C1 segment of cervical spinal cord (tissue), 14 donors: ENCODE data around the gene KIN.
"Not testable (repeated sequence)": the region's sequence is repeated elsewhere in the genome, so short reads cannot be mapped to it uniquely, and the experiment has no call there.

Source experiments
- DNase-seq, 14 donors: peaks; one replicate each; lab custom pipeline; 2025; lab: John Stamatoyannopoulos, UW

Gene KIN

DNA sequence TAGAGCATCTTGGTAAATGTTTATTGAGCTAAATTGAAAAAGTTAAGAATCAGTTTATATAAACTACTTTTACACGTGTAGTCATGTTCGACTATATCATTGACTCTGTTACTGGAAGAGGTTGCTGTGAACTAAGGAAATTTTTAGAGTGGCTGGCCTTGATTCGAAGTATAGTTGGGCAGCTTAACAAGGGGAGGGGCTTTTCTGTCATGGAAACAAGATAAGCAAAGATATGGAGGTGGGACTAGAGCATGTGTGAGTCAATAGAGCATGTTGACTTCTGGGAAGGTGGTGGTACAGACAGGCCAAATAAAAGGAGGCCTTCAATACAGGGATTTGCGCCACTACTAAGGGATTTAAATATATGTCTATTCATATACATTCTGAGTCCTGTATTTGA is 7.8 kb upstream of the KIN start:
- no peak for DNase-seq

- no peak for DNase-seq
These were observed 6.6 kb upstream of the KIN start for GRCh38 chr10:7794251-7795026.

GRCh38 chr10:7792541-7792940 is 4.7 kb upstream of the KIN start:
- DNase-seq = no peak

GRCh38 chr10:7789390-7789789 is 1.6 kb upstream of the KIN start:
- no peak for DNase-seq

DNA sequence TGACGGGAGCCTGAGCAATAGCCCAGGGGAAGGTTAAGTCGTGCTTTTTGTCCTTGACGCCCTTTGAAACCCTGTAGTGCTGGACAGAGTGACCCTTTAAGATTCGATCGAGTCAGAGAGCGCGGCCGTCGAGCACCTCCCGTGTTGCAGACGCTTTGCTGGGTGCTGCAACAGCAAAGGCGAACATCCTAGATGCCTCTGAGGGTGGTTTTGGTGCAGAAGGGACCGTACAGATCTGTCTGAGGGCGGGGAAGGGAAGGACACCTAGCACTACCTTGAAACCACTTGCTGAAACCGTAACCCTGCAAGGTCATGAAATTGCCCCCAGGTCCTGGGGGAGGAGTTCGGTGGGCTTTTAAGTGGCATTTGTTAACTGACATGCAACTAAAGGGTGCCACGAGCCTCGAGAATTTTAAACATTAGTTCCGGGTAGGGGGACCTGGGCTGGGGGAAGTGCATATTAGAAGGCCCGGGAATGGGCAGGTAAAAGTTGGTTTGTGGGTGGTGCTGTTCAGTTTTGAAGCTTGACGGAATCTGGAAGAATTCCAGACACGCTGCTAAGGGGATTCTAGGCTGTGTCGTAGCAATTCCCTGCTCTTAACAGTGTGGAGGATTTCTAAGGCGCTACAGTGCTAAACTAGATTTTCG is 970 bp upstream of the KIN start:
- DNase-seq = peak in 1 of 14 donors; percentile 62

DNA sequence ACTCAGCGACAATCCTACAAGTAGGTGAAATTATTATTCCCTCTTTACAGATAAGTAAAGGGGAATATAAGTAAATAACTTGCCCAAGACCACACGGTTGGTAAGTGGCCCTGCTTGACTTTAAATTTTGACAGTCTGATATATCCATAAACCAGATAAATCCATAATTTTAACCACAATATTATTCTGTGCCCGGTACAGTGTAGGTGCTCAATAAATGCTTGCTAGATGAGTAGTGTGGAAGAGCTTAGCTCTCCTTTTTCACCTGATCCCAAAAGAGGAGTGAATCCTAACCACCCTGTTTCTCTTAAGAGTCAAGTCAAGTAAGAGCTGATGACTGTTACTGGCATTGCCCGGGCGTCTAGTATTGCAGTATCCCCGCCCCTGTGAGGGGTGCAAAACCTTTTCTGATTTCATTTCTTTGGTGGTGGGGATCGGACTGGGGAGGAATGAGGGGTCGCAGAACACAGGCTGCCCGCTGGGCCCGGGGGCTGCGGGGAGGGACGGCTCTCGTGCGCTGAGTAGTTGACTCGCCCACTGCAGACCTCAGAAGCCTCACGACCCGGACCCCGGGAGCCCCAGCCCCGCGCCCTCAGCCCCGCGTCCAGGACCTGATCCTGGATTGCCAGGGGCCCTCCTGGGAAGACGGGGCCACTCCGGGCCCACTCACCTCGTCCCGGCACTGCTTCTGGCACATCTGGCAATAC is 490 bp downstream of the KIN start:
- no peak for DNase-seq

DNA sequence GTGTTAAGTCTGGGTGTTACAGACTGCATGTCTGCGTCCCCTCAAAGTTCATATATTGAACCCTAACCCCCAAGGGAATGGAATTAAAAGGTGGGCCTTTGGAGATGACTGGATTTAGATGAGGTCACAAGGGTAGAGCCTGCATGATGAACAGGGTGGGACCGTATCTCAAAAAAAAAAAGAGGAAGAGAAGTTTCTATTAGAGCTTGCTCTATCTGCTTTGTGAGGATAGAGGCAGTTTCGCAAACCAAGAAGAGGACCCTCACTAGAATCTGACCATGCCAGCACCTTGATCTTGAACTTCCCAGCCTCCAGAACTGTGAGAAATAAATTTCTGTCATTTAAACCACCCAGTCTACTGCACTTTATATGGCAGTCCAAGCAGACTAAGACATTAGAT is 1.4 kb downstream of the KIN start:
- DNase-seq = no peak

DNA sequence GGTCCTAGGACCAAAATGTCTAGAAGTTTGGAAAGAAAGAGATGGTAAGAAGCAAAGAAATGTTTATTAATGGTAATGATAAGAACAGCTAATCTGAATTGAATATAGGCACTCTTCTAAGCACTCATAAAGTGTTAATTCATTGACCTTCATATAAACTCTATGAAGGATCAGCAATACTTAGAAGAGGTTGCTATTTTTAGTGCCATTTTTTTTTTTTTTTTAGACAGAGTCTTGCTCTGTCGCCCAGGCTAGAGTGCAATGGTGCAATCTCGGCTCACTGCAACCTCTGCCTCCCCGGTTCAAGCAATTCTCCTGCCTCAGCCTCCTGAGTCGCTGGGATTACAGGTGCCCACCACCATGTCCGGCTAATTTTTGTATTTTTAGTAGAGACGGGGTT is 5.6 kb downstream of the KIN start:
- DNase-seq = not testable (repeated sequence)

- no peak for DNase-seq
These were observed 11.0 kb downstream of the KIN start for GRCh38 chr10:7776777-7777176.

DNA sequence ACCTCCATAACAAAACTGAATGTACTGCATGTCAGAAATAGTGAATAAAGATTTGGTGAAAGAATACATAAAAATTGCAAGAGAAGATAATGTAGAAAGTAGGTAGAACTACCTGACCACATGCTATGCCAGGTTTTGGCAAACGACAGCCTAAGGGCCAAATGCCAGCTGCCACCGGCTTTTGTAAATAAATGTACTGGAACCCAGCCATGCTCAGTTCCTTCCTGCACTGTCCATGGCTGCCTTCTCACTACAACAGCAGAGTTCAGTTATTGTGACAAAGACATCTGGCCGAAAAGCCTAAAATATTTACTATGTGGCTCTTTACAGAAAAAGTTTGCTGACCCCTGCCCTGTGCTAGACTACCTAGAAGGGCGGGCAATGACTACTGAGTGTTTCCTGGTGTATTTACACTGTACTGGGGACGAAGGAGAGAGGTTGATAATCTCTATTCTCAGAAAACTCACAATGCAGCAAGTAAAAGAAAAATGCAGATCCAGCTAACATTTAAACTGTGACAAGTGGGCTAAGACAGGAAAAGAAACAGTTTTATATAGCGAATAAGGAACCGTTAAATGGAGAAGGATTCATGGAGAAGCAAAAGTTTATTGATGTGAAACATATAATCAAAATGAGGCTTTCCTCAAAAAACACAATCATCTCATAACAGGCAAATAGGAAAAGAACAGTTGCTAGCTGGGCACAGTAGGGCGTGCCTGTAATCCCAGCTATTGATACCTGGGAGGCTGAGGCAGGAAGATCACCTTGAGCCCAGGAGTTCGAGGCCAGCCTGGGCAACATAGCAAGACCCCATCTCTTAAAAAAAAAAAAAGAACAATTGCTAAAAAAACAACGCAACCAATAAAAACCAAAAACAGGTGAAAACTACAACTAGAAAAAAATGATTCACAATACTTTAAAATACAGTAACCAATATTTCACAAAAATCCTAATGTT is 13.7 kb downstream of the KIN start:
- DNase-seq = peak in 2 of 14 donors; percentile 15 to 81

GRCh38 chr10:7768417-7768816 is 19.4 kb downstream of the KIN start:
- DNase-seq = no peak

DNA sequence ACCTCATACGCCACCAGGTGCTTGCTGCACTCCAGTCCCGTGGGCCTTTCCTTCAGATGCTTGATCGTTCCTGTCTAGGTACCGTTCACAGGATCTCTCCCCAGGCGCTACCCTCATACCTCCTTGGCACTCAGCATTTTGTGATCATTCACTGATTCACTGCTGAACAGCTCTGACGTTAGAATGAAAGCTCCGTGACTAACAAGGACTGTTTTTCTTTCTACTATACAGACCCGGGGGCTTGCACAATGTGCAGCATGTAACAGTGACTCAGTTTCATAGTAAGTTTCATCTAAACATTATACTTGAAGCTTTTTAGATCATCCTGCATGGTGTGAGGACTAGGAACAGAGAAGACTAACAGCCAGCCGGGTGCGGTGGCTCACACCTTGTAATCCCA is 20.6 kb downstream of the KIN start:
- DNase-seq = no peak

DNA sequence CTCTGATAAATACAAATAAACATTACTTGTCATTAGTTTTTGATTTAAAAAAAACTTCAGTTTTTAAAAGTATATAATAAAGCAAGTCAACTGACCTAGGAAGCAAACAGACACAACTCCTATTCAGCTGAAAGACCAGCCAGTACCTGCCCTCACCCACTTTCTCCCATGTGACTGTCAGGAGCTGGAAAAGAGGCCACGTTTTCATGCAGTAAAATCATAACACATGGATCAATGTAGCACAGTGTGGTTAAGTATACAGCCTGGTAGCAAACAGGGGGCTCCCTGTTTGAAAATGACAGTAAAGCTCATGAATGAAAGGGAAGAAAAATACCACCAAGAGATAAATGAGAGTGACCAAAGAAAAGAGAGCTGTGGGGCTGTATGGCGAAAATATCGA is 21.6 kb downstream of the KIN start:
- DNase-seq = no peak

- DNase-seq = no peak
These were observed 23.9 kb downstream of the KIN start for GRCh38 chr10:7763929-7764328.

GRCh38 chr10:7756360-7756992 is 31.3 kb downstream of the KIN start:
- peak in 1 of 14 donors; percentile 4 for DNase-seq

DNA sequence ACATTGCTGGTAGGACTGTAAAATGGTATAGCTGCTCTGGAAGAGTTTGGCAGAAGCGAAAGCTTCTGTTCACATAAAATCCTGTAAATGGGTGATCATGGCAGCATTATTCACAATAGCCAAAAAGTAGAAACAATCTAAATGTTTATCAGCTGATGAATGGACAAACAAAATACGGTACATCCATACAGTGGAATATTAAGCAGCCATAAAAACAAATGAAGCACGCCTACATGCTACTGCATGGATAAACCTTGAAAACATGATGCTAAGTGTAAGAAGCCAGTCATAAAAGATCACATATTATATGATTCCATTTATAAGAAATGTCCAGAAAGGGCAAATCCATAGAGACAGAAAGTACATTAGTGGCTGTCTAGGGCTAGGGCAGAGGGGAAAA is 32.7 kb downstream of the KIN start:
- DNase-seq = no peak

- no peak for DNase-seq
These were observed 35.5 kb downstream of the KIN start for GRCh38 chr10:7752251-7752650.

- DNase-seq = no peak
These were observed 37.6 kb downstream of the KIN start for GRCh38 chr10:7750222-7750621.

DNA sequence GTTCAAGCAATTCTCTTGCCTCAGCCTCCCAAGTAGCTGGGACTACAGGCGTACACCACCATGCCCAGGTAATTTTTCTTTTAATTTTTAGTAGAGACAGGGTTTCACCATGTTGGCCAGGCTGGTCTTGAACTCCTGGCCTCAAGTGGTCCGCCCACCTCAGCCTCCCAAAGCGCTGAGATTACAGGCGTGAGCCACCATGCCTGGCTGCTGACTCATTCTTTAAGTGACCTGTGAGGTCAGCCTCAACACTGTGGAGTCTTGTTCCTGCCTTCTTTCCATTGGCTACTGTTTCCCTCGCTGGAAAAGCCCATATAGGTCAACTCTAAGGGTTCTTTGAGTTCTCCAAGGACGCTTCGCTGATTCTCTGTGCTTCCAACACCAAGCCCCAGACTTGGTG is 39.2 kb downstream of the KIN start:
- not testable (repeated sequence) for DNase-seq

- DNase-seq = no peak
These were observed 43.5 kb downstream of the KIN start for GRCh38 chr10:7744307-7744706.
